ENCODE measurements around the gene SPAG5. TPM values are rescaled to one million over a fixed set of nuclear protein-coding genes. Genes with fewer than 3 reads are reported as not detected.

SPAG5 gene
- total RNA-seq = 5.6 and 46.1 TPM in 2 replicates

GRCh38 chr17:28598799-28599310 is at the start of gene SPAG5:
Gene SPAG5 (minus strand): TSS chr17:28599025. CDS start chr17:28598946, 79 bp downstream.

GRCh38 chr17:28644787-28645575 is 46.2 kb upstream of the SPAG5 start, which contains the start of gene BLTP2:
Gene BLTP2 (minus strand): TSS chr17:28645158. CDS start chr17:28645056, 102 bp downstream.

GRCh38 chr17:28613931-28614381 is 15.1 kb upstream of the SPAG5 start, which contains the start of gene RSKR:
Gene RSKR (minus strand): TSS chr17:28614185. CDS start chr17:28614161, 24 bp downstream.

GRCh38 chr17:28576758-28577465 is 21.9 kb downstream of the SPAG5 start, which contains the start of gene ALDOC:
Gene ALDOC (minus strand): TSS chr17:28576895. CDS start chr17:28575532, 1,363 bp downstream.

GRCh38 chr17:28571361-28572122 is 27.3 kb downstream of the SPAG5 start, which contains the start of gene PIGS:
Gene PIGS (minus strand): TSS chr17:28571524. CDS start chr17:28571496, 28 bp downstream.

GRCh38 chr17:28552176-28552999 is 46.4 kb downstream of the SPAG5 start, which contains the start of gene UNC119:
Gene UNC119 (minus strand): TSS chr17:28552624. CDS start chr17:28552557, 67 bp downstream.

Other genes with a start within 250 kb of the SPAG5 start
- 95.6 and 104 TPM in 2 replicates for gene POLDIP2, start 241.5 kb downstream of the SPAG5 start, total RNA-seq
- gene SEBOX, start 233.8 kb downstream of the SPAG5 start, total RNA-seq = not detected in 2 replicates
- gene VTN, start 228.7 kb downstream of the SPAG5 start, total RNA-seq = 0.33 TPM in 1 of 2 replicates, not detected in the other
- 6.1 and 9.4 TPM in 2 replicates for gene SARM1, start 227.3 kb downstream of the SPAG5 start, total RNA-seq
- gene SLC46A1, start 192.8 kb downstream of the SPAG5 start, total RNA-seq = 3.2 and 8.1 TPM in 2 replicates
- gene SLC13A2, start 125.4 kb downstream of the SPAG5 start, total RNA-seq = not detected in 2 replicates
- gene FOXN1, start 92.7 kb downstream of the SPAG5 start, total RNA-seq = not detected in 2 replicates
- 18.0 and 43.2 TPM in 2 replicates for gene UNC119, start 46.4 kb downstream of the SPAG5 start, total RNA-seq
- gene PIGS, start 27.5 kb downstream of the SPAG5 start, total RNA-seq = 61.2 and 78.9 TPM in 2 replicates
- gene ALDOC, start 22.1 kb downstream of the SPAG5 start, total RNA-seq = 72.4 and 98.9 TPM in 2 replicates
- 5.1 and 5.8 TPM in 2 replicates for gene RSKR, start 15.2 kb upstream of the SPAG5 start, total RNA-seq
- gene BLTP2, start 46.1 kb upstream of the SPAG5 start, total RNA-seq = 154 and 173 TPM in 2 replicates
- 49.8 and 56.4 TPM in 2 replicates for gene SDF2, start 62.9 kb upstream of the SPAG5 start, total RNA-seq
- gene SUPT6H, start 63.2 kb upstream of the SPAG5 start, total RNA-seq = 55.9 and 59.9 TPM in 2 replicates
- 1.9 and 3.1 TPM in 2 replicates for gene PROCA1, start 112.9 kb upstream of the SPAG5 start, total RNA-seq
- gene RAB34, start 118.8 kb upstream of the SPAG5 start, total RNA-seq = 239 and 240 TPM in 2 replicates
- 437 and 574 TPM in 2 replicates for gene RPL23A, start 121.0 kb upstream of the SPAG5 start, total RNA-seq
- gene TLCD1, start 127.2 kb upstream of the SPAG5 start, total RNA-seq = 4.1 and 7.1 TPM in 2 replicates
- gene NEK8, start 129.8 kb upstream of the SPAG5 start, total RNA-seq = 4.4 and 5.6 TPM in 2 replicates
- gene TRAF4, start 145.0 kb upstream of the SPAG5 start, total RNA-seq = 14.3 and 26.8 TPM in 2 replicates
- gene FAM222B, start 243.8 kb upstream of the SPAG5 start, total RNA-seq = 4.0 and 5.2 TPM in 2 replicates